Measurements from ENCODE around the gene KRTAP9-6. TPM values are rescaled to one million over a fixed set of nuclear protein-coding genes. Genes with fewer than 3 reads are reported as not detected.

KRTAP9-6 gene
- total RNA-seq, 1 experiment from 2014 or later = not detected

DNA sequence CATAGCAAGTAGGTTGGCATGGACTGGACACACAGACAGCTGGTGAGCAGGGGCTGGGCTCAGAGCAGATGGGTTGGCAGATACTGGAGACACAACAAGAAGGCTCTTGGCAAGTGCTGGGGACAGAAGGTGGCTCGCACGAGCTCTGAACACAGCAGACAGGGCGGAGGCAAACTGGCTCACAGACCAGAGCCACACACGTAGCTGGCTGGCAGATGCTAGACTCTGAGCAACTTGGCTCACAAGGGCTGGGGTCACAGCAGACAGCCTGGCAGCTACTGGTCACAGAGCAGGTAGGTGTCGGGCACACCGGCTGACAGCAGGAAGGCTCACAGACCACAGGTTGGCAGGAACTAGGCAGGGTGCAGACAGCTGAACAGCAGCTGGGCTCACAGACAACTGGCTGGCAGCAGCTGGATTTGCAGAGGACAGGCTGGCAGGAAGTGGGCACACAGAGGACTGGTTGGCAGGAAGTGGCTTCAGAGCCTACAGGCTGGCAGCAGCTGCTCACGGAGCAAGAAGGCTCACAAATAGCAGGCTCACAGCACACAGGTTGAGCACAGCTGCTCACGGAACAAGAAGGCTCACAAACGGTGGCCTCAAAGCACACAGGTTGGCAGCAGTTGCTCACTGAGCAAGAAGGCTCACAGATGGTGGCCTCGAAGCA lies 43.2 kb downstream of the KRTAP9-6 start:
- DNase-seq (ENCODE audit: low read depth) = no peak
- in situ Hi-C loops (cut with HindIII; ENCODE audit: low pct_unique_long_range_greater_than_20kb, low sequenced_read_pairs) = no loop called here

DNA sequence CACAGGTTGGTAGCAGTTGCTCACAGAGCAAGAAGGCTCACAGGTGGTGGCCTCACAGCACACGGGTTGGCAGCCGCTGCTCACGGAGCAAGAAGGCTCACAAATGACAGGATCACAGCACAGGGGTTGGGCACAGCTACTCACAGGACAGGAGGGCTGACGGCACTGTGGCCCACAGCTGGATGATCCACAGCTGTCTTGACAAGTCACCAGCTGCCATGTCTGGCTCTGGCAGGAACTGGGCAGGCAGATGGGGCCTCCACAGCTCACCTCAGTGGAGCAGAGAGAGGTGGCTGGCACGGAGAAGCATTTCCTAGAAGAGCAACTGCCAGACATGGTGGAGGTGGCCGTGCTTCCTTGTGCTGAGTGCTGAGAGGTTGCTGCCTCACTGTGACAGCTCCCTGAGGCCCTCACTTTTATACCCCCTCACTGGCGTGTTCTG lies 43.8 kb downstream of the KRTAP9-6 start, which contains the start of gene KRTAP16-1:
Gene KRTAP16-1 (minus strand): TSS at position 392 of the 442 bp plus-strand sequence. CDS start 56 bp downstream, at position 336.
- DNase-seq (ENCODE audit: low read depth) = no peak
- in situ Hi-C loops (cut with HindIII; ENCODE audit: low pct_unique_long_range_greater_than_20kb, low sequenced_read_pairs) = no loop called here

DNA sequence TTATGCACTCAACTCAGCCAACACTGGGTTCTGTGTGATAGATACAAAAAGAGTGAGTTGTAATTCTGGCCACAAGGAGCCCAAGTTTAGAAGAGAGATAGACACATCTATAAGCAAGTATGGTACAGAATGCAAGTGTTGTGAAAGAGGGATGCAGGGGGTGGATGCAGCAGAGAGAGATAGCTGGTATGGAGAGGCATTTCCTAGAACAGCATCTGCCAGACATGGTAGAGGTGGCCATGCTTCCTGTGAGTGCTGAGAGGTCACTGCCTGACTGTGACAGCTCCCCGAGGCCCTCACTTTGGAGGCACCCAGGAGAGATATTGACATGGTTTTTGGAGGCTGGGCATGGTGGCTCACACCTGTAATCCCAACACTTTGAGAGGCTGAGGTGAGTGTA lies 45.9 kb downstream of the KRTAP9-6 start:
- DNase-seq (ENCODE audit: low read depth) = no peak
- in situ Hi-C loops (cut with HindIII; ENCODE audit: low pct_unique_long_range_greater_than_20kb, low sequenced_read_pairs) = no loop called here

DNA sequence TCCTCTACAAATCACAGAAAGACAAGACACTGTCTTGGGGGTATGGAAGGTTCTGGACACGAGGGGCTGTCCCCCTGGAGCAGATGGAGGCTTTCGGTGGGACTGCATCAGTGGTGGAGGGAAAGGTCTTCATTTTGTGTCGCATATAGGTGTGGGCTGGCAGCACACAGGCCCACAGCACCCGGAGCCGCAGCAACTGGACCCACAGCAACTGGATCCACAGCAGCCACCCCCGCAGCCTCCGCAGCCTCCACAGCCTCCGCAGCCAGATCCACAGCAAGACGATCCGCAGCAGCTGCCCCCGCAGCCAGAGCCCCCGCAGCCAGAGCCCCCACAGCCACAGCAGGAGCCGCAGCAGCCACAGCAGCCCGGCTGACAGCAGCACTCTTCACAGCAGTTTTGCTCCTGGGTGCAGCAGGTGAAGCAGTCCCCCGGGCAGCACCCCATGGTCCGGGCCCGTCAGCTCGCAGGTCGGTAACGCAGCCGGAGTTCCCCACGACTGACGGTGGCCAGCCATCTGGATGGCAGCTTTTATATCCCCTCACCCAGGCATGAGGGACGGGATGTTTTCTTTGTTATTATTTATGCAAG lies 50.1 kb downstream of the KRTAP9-6 start, which contains the start of gene KRTAP17-1:
Gene KRTAP17-1 (minus strand): TSS at position 507 of the 591 bp plus-strand sequence. CDS start 60 bp downstream, at position 447.
- in situ Hi-C loops (cut with HindIII; ENCODE audit: low pct_unique_long_range_greater_than_20kb, low sequenced_read_pairs) = no loop called here
- DNase-seq (ENCODE audit: low read depth) = no peak

Other genes starting within 250 kb of the KRTAP9-6 start
- gene KRTAP1-5, start 238.2 kb upstream of the KRTAP9-6 start, total RNA-seq (2014; rRNA removed; shearing (Covaris generic); ENCODE audit: low replicate concordance) = not detected in 2 replicates
- gene KRTAP1-4, start 235.2 kb upstream of the KRTAP9-6 start, total RNA-seq (2014; rRNA removed; shearing (Covaris generic); ENCODE audit: low replicate concordance) = not detected in 2 replicates
- not detected in 2 replicates for gene KRTAP1-3, start 230.5 kb upstream of the KRTAP9-6 start, total RNA-seq (2014; rRNA removed; shearing (Covaris generic); ENCODE audit: low replicate concordance)
- gene KRTAP1-1, start 223.9 kb upstream of the KRTAP9-6 start, total RNA-seq (2014; rRNA removed; shearing (Covaris generic); ENCODE audit: low replicate concordance) = not detected in 2 replicates
- gene KRTAP2-1, start 218.1 kb upstream of the KRTAP9-6 start, total RNA-seq (2014; rRNA removed; shearing (Covaris generic); ENCODE audit: low replicate concordance) = not detected in 2 replicates
- gene KRTAP2-2, start 210.1 kb upstream of the KRTAP9-6 start, total RNA-seq (2014; rRNA removed; shearing (Covaris generic); ENCODE audit: low replicate concordance) = not detected in 2 replicates
- gene KRTAP2-3, start 205.3 kb upstream of the KRTAP9-6 start, total RNA-seq (2014; rRNA removed; shearing (Covaris generic); ENCODE audit: low replicate concordance) = not detected in 2 replicates
- gene KRTAP2-4, start 199.5 kb upstream of the KRTAP9-6 start, total RNA-seq (2014; rRNA removed; shearing (Covaris generic); ENCODE audit: low replicate concordance) = not detected in 2 replicates
- gene KRTAP4-7, start 181.2 kb upstream of the KRTAP9-6 start, total RNA-seq (2014; rRNA removed; shearing (Covaris generic); ENCODE audit: low replicate concordance) = not detected in 2 replicates
- not detected in 2 replicates for gene KRTAP4-8, start 167.2 kb upstream of the KRTAP9-6 start, total RNA-seq (2014; rRNA removed; shearing (Covaris generic); ENCODE audit: low replicate concordance)
- gene KRTAP4-16, start 163.2 kb upstream of the KRTAP9-6 start, total RNA-seq (2014; rRNA removed; shearing (Covaris generic); ENCODE audit: low replicate concordance) = not detected in 2 replicates
- gene KRTAP4-9, start 160.0 kb upstream of the KRTAP9-6 start, total RNA-seq (2014; rRNA removed; shearing (Covaris generic); ENCODE audit: low replicate concordance) = not detected in 2 replicates
- not detected in 2 replicates for gene KRTAP4-11, start 147.0 kb upstream of the KRTAP9-6 start, total RNA-seq (2014; rRNA removed; shearing (Covaris generic); ENCODE audit: low replicate concordance)
- not detected in 2 replicates for gene KRTAP4-12, start 141.2 kb upstream of the KRTAP9-6 start, total RNA-seq (2014; rRNA removed; shearing (Covaris generic); ENCODE audit: low replicate concordance)
- gene KRTAP4-6, start 124.8 kb upstream of the KRTAP9-6 start, total RNA-seq (2014; rRNA removed; shearing (Covaris generic); ENCODE audit: low replicate concordance) = not detected in 2 replicates
- gene KRTAP4-5, start 115.6 kb upstream of the KRTAP9-6 start, total RNA-seq (2014; rRNA removed; shearing (Covaris generic); ENCODE audit: low replicate concordance) = not detected in 2 replicates
- not detected in 2 replicates for gene KRTAP4-4, start 104.6 kb upstream of the KRTAP9-6 start, total RNA-seq (2014; rRNA removed; shearing (Covaris generic); ENCODE audit: low replicate concordance)
- not detected in 2 replicates for gene KRTAP4-3, start 97.2 kb upstream of the KRTAP9-6 start, total RNA-seq (2014; rRNA removed; shearing (Covaris generic); ENCODE audit: low replicate concordance)
- not detected in 2 replicates for gene KRTAP4-2, start 87.2 kb upstream of the KRTAP9-6 start, total RNA-seq (2014; rRNA removed; shearing (Covaris generic); ENCODE audit: low replicate concordance)
- not detected in 2 replicates for gene KRTAP4-1, start 80.5 kb upstream of the KRTAP9-6 start, total RNA-seq (2014; rRNA removed; shearing (Covaris generic); ENCODE audit: low replicate concordance)
- not detected in 2 replicates for gene KRTAP9-1, start 75.5 kb upstream of the KRTAP9-6 start, total RNA-seq (2014; rRNA removed; shearing (Covaris generic); ENCODE audit: low replicate concordance)
- gene KRTAP9-2, start 38.7 kb upstream of the KRTAP9-6 start, total RNA-seq (2014; rRNA removed; shearing (Covaris generic); ENCODE audit: low replicate concordance) = not detected in 2 replicates
- gene KRTAP9-3, start 32.9 kb upstream of the KRTAP9-6 start, total RNA-seq (2014; rRNA removed; shearing (Covaris generic); ENCODE audit: low replicate concordance) = not detected in 2 replicates
- not detected in 2 replicates for gene KRTAP9-8, start 27.4 kb upstream of the KRTAP9-6 start, total RNA-seq (2014; rRNA removed; shearing (Covaris generic); ENCODE audit: low replicate concordance)
- not detected in 2 replicates for gene KRTAP9-4, start 15.7 kb upstream of the KRTAP9-6 start, total RNA-seq (2014; rRNA removed; shearing (Covaris generic); ENCODE audit: low replicate concordance)
- not detected in 2 replicates for gene KRTAP9-9, start 10.0 kb upstream of the KRTAP9-6 start, total RNA-seq (2014; rRNA removed; shearing (Covaris generic); ENCODE audit: low replicate concordance)
- gene KRTAP9-7, start 10.3 kb downstream of the KRTAP9-6 start, total RNA-seq (2014; rRNA removed; shearing (Covaris generic); ENCODE audit: low replicate concordance) = not detected in 2 replicates
- not detected in 2 replicates for gene KRTAP29-1, start 37.5 kb downstream of the KRTAP9-6 start, total RNA-seq (2014; rRNA removed; shearing (Covaris generic); ENCODE audit: low replicate concordance)
- gene KRTAP16-1, start 43.9 kb downstream of the KRTAP9-6 start, total RNA-seq (2014; rRNA removed; shearing (Covaris generic); ENCODE audit: low replicate concordance) = not detected in 2 replicates
- gene KRTAP17-1, start 50.3 kb downstream of the KRTAP9-6 start, total RNA-seq (2014; rRNA removed; shearing (Covaris generic); ENCODE audit: low replicate concordance) = not detected in 2 replicates
- not detected in 2 replicates for gene KRT33A, start 85.5 kb downstream of the KRTAP9-6 start, total RNA-seq (2014; rRNA removed; shearing (Covaris generic); ENCODE audit: low replicate concordance)
- not detected in 2 replicates for gene KRT33B, start 104.4 kb downstream of the KRTAP9-6 start, total RNA-seq (2014; rRNA removed; shearing (Covaris generic); ENCODE audit: low replicate concordance)
- 0.20 TPM in 1 of 2 replicates, not detected in the other for gene KRT34, start 116.9 kb downstream of the KRTAP9-6 start, total RNA-seq (2014; rRNA removed; shearing (Covaris generic); ENCODE audit: low replicate concordance)
- gene KRT31, start 132.2 kb downstream of the KRTAP9-6 start, total RNA-seq (2014; rRNA removed; shearing (Covaris generic); ENCODE audit: low replicate concordance) = not detected in 2 replicates
- gene KRT37, start 159.2 kb downstream of the KRTAP9-6 start, total RNA-seq (2014; rRNA removed; shearing (Covaris generic); ENCODE audit: low replicate concordance) = not detected in 2 replicates
- not detected in 2 replicates for gene KRT38, start 175.6 kb downstream of the KRTAP9-6 start, total RNA-seq (2014; rRNA removed; shearing (Covaris generic); ENCODE audit: low replicate concordance)
- not detected in 2 replicates for gene KRT32, start 202.0 kb downstream of the KRTAP9-6 start, total RNA-seq (2014; rRNA removed; shearing (Covaris generic); ENCODE audit: low replicate concordance)
- gene KRT35, start 215.8 kb downstream of the KRTAP9-6 start, total RNA-seq (2014; rRNA removed; shearing (Covaris generic); ENCODE audit: low replicate concordance) = not detected in 2 replicates
- not detected in 2 replicates for gene KRT36, start 224.5 kb downstream of the KRTAP9-6 start, total RNA-seq (2014; rRNA removed; shearing (Covaris generic); ENCODE audit: low replicate concordance)
- 0.78 TPM in 1 of 2 replicates, not detected in the other for gene KRT13, start 240.2 kb downstream of the KRTAP9-6 start, total RNA-seq (2014; rRNA removed; shearing (Covaris generic); ENCODE audit: low replicate concordance)